ENCODE results near the gene TRIP10. TPM values are rescaled to one million over a fixed set of nuclear protein-coding genes. Genes with fewer than 3 reads are reported as not detected.

TRIP10 gene
- total and polyA plus RNA-seq, 2 of the 13 experiments (the other 11 are each of a cell fraction or from before 2014, with no cell fraction given), result 32.5 to 33.2 TPM

DNA sequence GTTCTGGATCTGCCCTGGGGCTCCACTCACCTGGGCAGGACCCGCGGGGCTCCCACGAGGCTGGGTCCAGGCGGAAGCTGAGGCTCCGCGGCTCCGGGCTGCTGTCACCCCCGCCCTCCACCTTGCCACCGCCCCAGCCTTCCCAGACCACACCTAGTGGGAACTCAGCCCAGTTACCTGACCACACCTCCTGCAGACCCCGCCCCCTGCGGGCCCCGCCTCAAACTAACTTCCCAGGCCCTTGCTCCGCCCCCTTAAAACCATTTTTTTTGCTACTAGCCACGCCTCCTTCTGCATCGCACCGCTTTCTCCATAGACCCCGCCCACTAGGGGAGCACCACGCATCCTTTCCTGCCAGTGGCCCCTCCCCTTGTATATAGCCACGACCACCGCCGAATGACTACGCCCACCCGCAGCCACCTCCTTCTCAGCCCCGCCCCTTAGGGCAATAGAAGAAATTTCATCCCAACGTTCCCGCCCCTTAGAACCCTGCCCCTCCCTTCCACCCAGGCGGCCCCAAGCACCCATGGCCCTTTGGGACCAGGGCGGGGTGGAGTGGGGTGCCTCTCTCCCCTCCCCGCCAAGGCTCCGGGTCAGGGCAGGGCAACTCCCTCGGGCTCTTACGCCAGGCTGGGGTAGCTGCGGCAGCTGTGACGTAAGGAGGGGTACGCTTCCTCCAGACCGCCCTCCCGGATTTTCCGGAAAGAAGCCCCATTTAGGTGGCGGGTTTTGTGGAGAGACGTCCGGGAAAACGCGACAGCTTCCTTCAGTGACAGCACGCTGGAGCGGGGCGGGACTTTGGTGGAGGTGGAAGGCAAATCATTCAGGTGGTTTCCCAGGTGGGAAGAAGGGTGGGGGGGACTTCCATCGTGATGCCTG, 28.1 kb downstream of the TRIP10 start, which contains the start of gene SH2D3A (continued):
- TF ChIP-seq SP4 (CRISPR knock-in tag; IDR thresholded peaks at IDR 0.05) (peak; percentile 48; the same call in 1 of the 2 replicates), ZFP36 (IDR thresholded peaks at IDR 0.05; ENCODE audit: borderline replicate concordance, low read depth, low read length, partially characterized antibody) (peak; percentile 40), SP1 (IDR thresholded peaks at IDR 0.05) (no peak), SP1 (CRISPR knock-in tag; IDR thresholded peaks at IDR 0.05) (0 out of 2 replicates have a peak, but pooled peaks have one; percentile 29), MTA1 (CRISPR knock-in tag; IDR thresholded peaks at IDR 0.05; ENCODE audit: borderline replicate concordance) (peak; percentile 42; the same call in 1 of the 2 replicates), RBM39 (IDR thresholded peaks at IDR 0.05; ENCODE audit: low read depth, low read length, poor library complexity, severe bottlenecking) (peak; percentile 57), ZNF343 (CRISPR knock-in tag; IDR thresholded peaks at IDR 0.05) (peak; percentile 29; the same call in 1 of the 2 replicates), POLR2G (IDR thresholded peaks at IDR 0.05; ENCODE audit: low read depth, low read length) (peak; percentile 52; the same call in 1 of the 2 replicates), KDM2A (CRISPR knock-in tag; IDR thresholded peaks at IDR 0.05; ENCODE audit: borderline replicate concordance, low read depth) (peak; percentile 60; the same call in 1 of the 2 replicates), CREB1 (IDR thresholded peaks at IDR 0.05) (no peak), CREB1 (CRISPR knock-in tag; IDR thresholded peaks at IDR 0.05) (0 out of 2 replicates have a peak, but pooled peaks have one; percentile 9)
- TF ChIP-seq, protein P1, sequence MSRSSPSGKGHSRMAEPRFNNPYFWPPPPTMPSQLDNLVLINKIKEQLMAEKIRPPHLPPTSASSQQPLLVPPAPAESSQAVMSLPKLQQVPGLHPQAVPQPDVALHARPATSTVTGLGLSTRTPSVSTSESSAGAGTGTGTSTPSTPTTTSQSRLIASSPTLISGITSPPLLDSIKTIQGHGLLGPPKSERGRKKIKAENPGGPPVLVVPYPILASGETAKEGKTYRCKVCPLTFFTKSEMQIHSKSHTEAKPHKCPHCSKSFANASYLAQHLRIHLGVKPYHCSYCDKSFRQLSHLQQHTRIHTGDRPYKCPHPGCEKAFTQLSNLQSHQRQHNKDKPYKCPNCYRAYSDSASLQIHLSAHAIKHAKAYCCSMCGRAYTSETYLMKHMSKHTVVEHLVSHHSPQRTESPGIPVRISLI (CRISPR knock-in tag; IDR thresholded peaks at IDR 0.05; ENCODE audit: borderline replicate concordance), result peak; percentile 73
- TF ChIP-seq, protein P2, sequence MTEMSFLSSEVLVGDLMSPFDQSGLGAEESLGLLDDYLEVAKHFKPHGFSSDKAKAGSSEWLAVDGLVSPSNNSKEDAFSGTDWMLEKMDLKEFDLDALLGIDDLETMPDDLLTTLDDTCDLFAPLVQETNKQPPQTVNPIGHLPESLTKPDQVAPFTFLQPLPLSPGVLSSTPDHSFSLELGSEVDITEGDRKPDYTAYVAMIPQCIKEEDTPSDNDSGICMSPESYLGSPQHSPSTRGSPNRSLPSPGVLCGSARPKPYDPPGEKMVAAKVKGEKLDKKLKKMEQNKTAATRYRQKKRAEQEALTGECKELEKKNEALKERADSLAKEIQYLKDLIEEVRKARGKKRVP (CRISPR knock-in tag; IDR thresholded peaks at IDR 0.05), result no peak
- TF ChIP-seq, protein P3, sequence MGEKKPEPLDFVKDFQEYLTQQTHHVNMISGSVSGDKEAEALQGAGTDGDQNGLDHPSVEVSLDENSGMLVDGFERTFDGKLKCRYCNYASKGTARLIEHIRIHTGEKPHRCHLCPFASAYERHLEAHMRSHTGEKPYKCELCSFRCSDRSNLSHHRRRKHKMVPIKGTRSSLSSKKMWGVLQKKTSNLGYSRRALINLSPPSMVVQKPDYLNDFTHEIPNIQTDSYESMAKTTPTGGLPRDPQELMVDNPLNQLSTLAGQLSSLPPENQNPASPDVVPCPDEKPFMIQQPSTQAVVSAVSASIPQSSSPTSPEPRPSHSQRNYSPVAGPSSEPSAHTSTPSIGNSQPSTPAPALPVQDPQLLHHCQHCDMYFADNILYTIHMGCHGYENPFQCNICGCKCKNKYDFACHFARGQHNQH (CRISPR knock-in tag; IDR thresholded peaks at IDR 0.05), result no peak
- TF ChIP-seq, protein P4, sequence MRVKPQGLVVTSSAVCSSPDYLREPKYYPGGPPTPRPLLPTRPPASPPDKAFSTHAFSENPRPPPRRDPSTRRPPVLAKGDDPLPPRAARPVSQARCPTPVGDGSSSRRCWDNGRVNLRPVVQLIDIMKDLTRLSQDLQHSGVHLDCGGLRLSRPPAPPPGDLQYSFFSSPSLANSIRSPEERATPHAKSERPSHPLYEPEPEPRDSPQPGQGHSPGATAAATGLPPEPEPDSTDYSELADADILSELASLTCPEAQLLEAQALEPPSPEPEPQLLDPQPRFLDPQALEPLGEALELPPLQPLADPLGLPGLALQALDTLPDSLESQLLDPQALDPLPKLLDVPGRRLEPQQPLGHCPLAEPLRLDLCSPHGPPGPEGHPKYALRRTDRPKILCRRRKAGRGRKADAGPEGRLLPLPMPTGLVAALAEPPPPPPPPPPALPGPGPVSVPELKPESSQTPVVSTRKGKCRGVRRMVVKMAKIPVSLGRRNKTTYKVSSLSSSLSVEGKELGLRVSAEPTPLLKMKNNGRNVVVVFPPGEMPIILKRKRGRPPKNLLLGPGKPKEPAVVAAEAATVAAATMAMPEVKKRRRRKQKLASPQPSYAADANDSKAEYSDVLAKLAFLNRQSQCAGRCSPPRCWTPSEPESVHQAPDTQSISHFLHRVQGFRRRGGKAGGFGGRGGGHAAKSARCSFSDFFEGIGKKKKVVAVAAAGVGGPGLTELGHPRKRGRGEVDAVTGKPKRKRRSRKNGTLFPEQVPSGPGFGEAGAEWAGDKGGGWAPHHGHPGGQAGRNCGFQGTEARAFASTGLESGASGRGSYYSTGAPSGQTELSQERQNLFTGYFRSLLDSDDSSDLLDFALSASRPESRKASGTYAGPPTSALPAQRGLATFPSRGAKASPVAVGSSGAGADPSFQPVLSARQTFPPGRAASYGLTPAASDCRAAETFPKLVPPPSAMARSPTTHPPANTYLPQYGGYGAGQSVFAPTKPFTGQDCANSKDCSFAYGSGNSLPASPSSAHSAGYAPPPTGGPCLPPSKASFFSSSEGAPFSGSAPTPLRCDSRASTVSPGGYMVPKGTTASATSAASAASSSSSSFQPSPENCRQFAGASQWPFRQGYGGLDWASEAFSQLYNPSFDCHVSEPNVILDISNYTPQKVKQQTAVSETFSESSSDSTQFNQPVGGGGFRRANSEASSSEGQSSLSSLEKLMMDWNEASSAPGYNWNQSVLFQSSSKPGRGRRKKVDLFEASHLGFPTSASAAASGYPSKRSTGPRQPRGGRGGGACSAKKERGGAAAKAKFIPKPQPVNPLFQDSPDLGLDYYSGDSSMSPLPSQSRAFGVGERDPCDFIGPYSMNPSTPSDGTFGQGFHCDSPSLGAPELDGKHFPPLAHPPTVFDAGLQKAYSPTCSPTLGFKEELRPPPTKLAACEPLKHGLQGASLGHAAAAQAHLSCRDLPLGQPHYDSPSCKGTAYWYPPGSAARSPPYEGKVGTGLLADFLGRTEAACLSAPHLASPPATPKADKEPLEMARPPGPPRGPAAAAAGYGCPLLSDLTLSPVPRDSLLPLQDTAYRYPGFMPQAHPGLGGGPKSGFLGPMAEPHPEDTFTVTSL (CRISPR knock-in tag; IDR thresholded peaks at IDR 0.05; ENCODE audit: borderline replicate concordance), result 0 out of 2 replicates have a peak, but pooled peaks have one; percentile 17
- TF ChIP-seq, protein P5, sequence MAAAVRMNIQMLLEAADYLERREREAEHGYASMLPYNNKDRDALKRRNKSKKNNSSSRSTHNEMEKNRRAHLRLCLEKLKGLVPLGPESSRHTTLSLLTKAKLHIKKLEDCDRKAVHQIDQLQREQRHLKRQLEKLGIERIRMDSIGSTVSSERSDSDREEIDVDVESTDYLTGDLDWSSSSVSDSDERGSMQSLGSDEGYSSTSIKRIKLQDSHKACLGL (CRISPR knock-in tag; IDR thresholded peaks at IDR 0.05), result 0 out of 2 replicates have a peak, but pooled peaks have one; percentile 7

Measured in HepG2 (cell line).